A549 (cell line): ENCODE measurements around the gene ZSCAN9. TPM values are rescaled to one million over a fixed set of nuclear protein-coding genes. Genes with fewer than 3 reads are reported as not detected.

ENCODE experiments used
- ATAC-seq, 2 experiments: fragments of 200-7000 bp in 1 of 2; fragments of >200 bp in 1 of 2; cut with Nextera tagmentation in 1 of 2; cut with Tn5 transposase in 1 of 2; 3 replicates each; pipeline versions ENCODE4 v1.8.0 to v1.9.1; 2018 to 2020; ENCODE audit warnings: mild to moderate bottlenecking in 1 of 2, moderate library complexity in 1 of 2
- CTCF ChIA-PET: fragments of 300-600 bp; sonication (Branson Sonifier 250); formaldehyde crosslinking; extraction: SDS; loops from one replicate; lab custom pipeline; 2021; ENCODE audit warnings: antibody characterized with exemption, inconsistent platforms; lab: Yijun Ruan, JAX
- POLR2A ChIA-PET: fragments of 350-600 bp; formaldehyde crosslinking; extraction: SDS; loops from one replicate; lab custom pipeline; 2021; ENCODE audit warnings: antibody characterized with exemption, inconsistent platforms; lab: Yijun Ruan, JAX
- DNase-seq, 2 experiments: peaks; one replicate each; pipeline versions ENCODE4 v3.0.0 to v3.0.0-alpha.2; 2011 to 2016; ENCODE audit warnings: low read depth in 1 of 2, low spot score in 1 of 2
- FAIRE-seq: peaks from 2 replicates; lab custom pipeline; 2011; peaks lifted over from hg19 to GRCh38; lab: Jason Lieb, UNC
- H3K27ac ChIP-seq, 2 experiments: fragments of >200 bp; sonication (Bioruptor Twin); formaldehyde crosslinking; 3 replicates each; pipeline ENCODE4 v1.5.1; 2016 to 2017
- H3K4me1 ChIP-seq: fragments of >200 bp; sonication (Bioruptor Twin); formaldehyde crosslinking; 3 replicates; pipeline ENCODE4 v1.6.1; 2016
- H3K4me2 ChIP-seq: fragments of >200 bp; sonication (Bioruptor Twin); formaldehyde crosslinking; 3 replicates; pipeline ENCODE4 v1.6.1; 2016
- H3K4me3 ChIP-seq: fragments of >200 bp; sonication (Bioruptor Twin); formaldehyde crosslinking; 3 replicates; pipeline ENCODE4 v1.5.1; 2016
- H3K9me3 ChIP-seq: fragments of >200 bp; sonication (Bioruptor Twin); formaldehyde crosslinking; 3 replicates; pipeline ENCODE4 v1.6.1; 2016
- BHLHE40 ChIP-seq: IDR thresholded peaks from 2 replicates; pipeline ENCODE4 v1.6.1; 2012; ENCODE audit warnings: low read depth, low read length, inconsistent platforms
- CBX2 ChIP-seq: fragments of 200-600 bp; sonication (generic); IDR thresholded peaks from 2 replicates; pipeline ENCODE4 v1.6.1; 2016; ENCODE audit warnings: low read depth, mild to moderate bottlenecking, borderline replicate concordance
- EP300 ChIP-seq, 2 experiments: fragments of >200 bp; sonication (Bioruptor Twin); formaldehyde crosslinking; IDR thresholded peaks; 2 replicates in 1 of 2; 3 replicates in 1 of 2; pipeline ENCODE4 v1.6.1; 2016 to 2017
- ESRRA ChIP-seq: fragments of 150-350 bp; IDR thresholded peaks from 2 replicates; pipeline ENCODE4 v1.6.1; 2014; ENCODE audit warnings: mild to moderate bottlenecking, low read length, borderline replicate concordance
- FOXS1 ChIP-seq: fragments of 250-450 bp; sonication (Bioruptor Pico); IDR thresholded peaks from 2 replicates; pipeline ENCODE4 v1.5.0; 2020; ENCODE audit warnings: mild to moderate bottlenecking, moderate library complexity
- HDAC2 ChIP-seq: fragments of 200-600 bp; sonication (generic); IDR thresholded peaks from 2 replicates; pipeline ENCODE4 v1.6.1; 2016
- HEYL ChIP-seq: fragments of 250-450 bp; sonication (Bioruptor Pico); IDR thresholded peaks from 2 replicates; pipeline ENCODE4 v1.8.0; 2021; ENCODE audit warnings: mild to moderate bottlenecking, moderate library complexity
- HOXA7 ChIP-seq: fragments of 250-450 bp; sonication (Bioruptor Pico); IDR thresholded peaks from 2 replicates; pipeline ENCODE4 v1.5.0; 2020; ENCODE audit warnings: mild to moderate bottlenecking, moderate library complexity
- HOXB5 ChIP-seq: fragments of 250-450 bp; sonication (Bioruptor Pico); IDR thresholded peaks from 2 replicates; pipeline ENCODE4 v1.5.0; 2020; ENCODE audit warnings: mild to moderate bottlenecking, moderate library complexity
- JUN ChIP-seq, 2 experiments: fragments of >200 bp; sonication (Bioruptor Twin); formaldehyde crosslinking; IDR thresholded peaks; 2 replicates in 1 of 2; 3 replicates in 1 of 2; pipeline ENCODE4 v1.6.1; 2016 to 2017
- MAZ ChIP-seq: fragments of 150-350 bp; IDR thresholded peaks from 2 replicates; pipeline ENCODE4 v1.6.1; 2014; ENCODE audit warnings: antibody characterized with exemption, low read depth, low read length, borderline replicate concordance
- NR3C1 ChIP-seq: fragments of >200 bp; sonication (Bioruptor Twin); formaldehyde crosslinking; IDR thresholded peaks from 3 replicates; pipeline ENCODE4 v1.6.1; 2017
- POLR2AphosphoS2 ChIP-seq: conservative IDR thresholded peaks from 2 replicates; pipeline ENCODE4 v1.6.1; 2012; ENCODE audit warnings: low read length, improper control_type of control experiment, inconsistent platforms
- RCOR1 ChIP-seq: fragments of 150-350 bp; IDR thresholded peaks from 2 replicates; pipeline ENCODE4 v1.6.1; 2014; ENCODE audit warnings: antibody characterized with exemption, low read length, low read depth
- RNF2 ChIP-seq: fragments of 200-600 bp; sonication (generic); IDR thresholded peaks from 2 replicates; pipeline ENCODE4 v1.6.1; 2016; ENCODE audit warnings: low read depth, mild to moderate bottlenecking, antibody characterized with exemption, moderate library complexity, borderline replicate concordance
- SMC3 ChIP-seq: fragments of >200 bp; sonication (Bioruptor Twin); formaldehyde crosslinking; IDR thresholded peaks from 3 replicates; pipeline ENCODE4 v1.6.1; 2018; ENCODE audit warnings: inconsistent platforms
- SREBF2 ChIP-seq: fragments of 450-650 bp; IDR thresholded peaks from 2 replicates; pipeline ENCODE4 v1.6.1; 2014; ENCODE audit warnings: mild to moderate bottlenecking, moderate library complexity
- ZFP36 ChIP-seq: fragments of 450-650 bp; IDR thresholded peaks from 2 replicates; pipeline ENCODE4 v1.6.1; 2014; ENCODE audit warnings: borderline replicate concordance; ENCODE audit not compliant: partially characterized antibody
- WGBS: methylation state at CpG from one replicate; pipeline ENCODE4 v1.1.6; 2017; ENCODE audit errors: missing lambda C conversion rate; 5-methylcytosine and 5-hydroxymethylcytosine counted together
- polyA plus RNA-seq, 4 experiments: library from polyadenylated mRNA; depleted of rRNA in 3 of 4; stranded (reverse); fragments of >200 nt; fragmentation: RNase III in 1 of 4; extraction: RNeasy Plus Mini Kit Qiagen cat#74134 plus additional on column Dnase treatment in 1 of 4; gene quantifications; 2 replicates in 3 of 4; 3 replicates in 1 of 4; pipeline ENCODE4 v1.2.3, GENCODE V29; 2011 to 2017
- TF ChIP-seq, protein P1 (sequence below): IDR thresholded peaks from 2 replicates; pipeline ENCODE4 v1.6.1; 2012; ENCODE audit warnings: low read depth, borderline replicate concordance
- TF ChIP-seq, protein P2 (sequence below): fragments of >200 bp; sonication (Bioruptor Twin); formaldehyde crosslinking; IDR thresholded peaks from 3 replicates; pipeline ENCODE4 v1.6.1; 2016
- TF ChIP-seq, protein P3 (sequence below): fragments of >200 bp; sonication (Bioruptor Twin); formaldehyde crosslinking; IDR thresholded peaks from 3 replicates; pipeline ENCODE4 v1.5.1; 2016
- TF ChIP-seq, protein P4 (sequence below): IDR thresholded peaks from 2 replicates; pipeline ENCODE4 v1.6.1; 2012
- TF ChIP-seq, protein P5 (sequence below): fragments of 250-450 bp; sonication (Bioruptor Pico); IDR thresholded peaks from 2 replicates; pipeline ENCODE4 v1.5.0; 2020; ENCODE audit warnings: low read depth, mild to moderate bottlenecking, moderate library complexity
- TF ChIP-seq, protein P6 (sequence below): fragments of 150-350 bp; IDR thresholded peaks from 2 replicates; pipeline ENCODE4 v1.6.1; 2014; ENCODE audit warnings: low read depth, mild to moderate bottlenecking, low read length
- TF ChIP-seq, protein P7 (sequence below): fragments of >200 bp; sonication (Bioruptor Twin); formaldehyde crosslinking; IDR thresholded peaks from 2 replicates; pipeline ENCODE4 v1.6.1; 2016

ZSCAN9 gene
- polyA plus RNA-seq, 2 of the 4 experiments (the other 2 are of a cell fraction) = 7.7 to 16.2 TPM

DNA sequence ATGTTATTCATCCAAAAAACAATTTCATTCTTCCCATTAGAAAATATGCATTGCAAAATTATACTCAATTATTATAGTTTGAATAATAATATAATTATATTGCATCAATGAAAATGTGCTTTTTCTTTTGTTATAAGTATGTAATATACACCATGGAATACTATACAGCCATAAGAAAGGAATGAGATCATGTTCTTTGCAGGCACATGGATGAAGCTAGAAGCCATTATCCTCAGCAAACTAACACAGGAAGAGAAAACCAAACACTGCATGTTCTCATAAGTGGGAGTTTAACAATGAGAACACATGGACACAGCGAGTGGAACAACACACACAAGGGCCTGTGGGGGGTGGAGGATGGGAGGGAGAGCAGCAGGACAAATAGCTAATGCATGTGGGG is 32.0 kb downstream of the ZSCAN9 start:
- no peak overlapping the region for H3K4me2 ChIP-seq
- no CpG with 5 or more reads among the region's 1 CpG for WGBS
- POLR2A ChIA-PET = no interaction called here
- H3K27ac ChIP-seq = no peak overlapping the region
- H3K9me3 ChIP-seq = no peaks in the 10 kb centered on the region
- TF ChIP-seq SREBF2 (no peak), ESRRA (no peak), HDAC2 (no peak), RCOR1 (no peak), ZFP36 (no peak), CBX2 (no peak), SMC3 (no peak), HOXA7 (CRISPR knock-in tag) (no peak), JUN (IDR thresholded peaks at IDR 0.05) (no peak), BHLHE40 (no peak), NR3C1 (no peak), HOXB5 (CRISPR knock-in tag) (no peak), POLR2AphosphoS2 (no peak)
- TF ChIP-seq, protein P1, sequence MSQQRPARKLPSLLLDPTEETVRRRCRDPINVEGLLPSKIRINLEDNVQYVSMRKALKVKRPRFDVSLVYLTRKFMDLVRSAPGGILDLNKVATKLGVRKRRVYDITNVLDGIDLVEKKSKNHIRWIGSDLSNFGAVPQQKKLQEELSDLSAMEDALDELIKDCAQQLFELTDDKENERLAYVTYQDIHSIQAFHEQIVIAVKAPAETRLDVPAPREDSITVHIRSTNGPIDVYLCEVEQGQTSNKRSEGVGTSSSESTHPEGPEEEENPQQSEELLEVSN = no peak
- TF ChIP-seq, protein P2, sequence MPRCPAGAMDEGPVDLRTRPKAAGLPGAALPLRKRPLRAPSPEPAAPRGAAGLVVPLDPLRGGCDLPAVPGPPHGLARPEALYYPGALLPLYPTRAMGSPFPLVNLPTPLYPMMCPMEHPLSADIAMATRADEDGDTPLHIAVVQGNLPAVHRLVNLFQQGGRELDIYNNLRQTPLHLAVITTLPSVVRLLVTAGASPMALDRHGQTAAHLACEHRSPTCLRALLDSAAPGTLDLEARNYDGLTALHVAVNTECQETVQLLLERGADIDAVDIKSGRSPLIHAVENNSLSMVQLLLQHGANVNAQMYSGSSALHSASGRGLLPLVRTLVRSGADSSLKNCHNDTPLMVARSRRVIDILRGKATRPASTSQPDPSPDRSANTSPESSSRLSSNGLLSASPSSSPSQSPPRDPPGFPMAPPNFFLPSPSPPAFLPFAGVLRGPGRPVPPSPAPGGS = no peak
- TF ChIP-seq, protein P3, sequence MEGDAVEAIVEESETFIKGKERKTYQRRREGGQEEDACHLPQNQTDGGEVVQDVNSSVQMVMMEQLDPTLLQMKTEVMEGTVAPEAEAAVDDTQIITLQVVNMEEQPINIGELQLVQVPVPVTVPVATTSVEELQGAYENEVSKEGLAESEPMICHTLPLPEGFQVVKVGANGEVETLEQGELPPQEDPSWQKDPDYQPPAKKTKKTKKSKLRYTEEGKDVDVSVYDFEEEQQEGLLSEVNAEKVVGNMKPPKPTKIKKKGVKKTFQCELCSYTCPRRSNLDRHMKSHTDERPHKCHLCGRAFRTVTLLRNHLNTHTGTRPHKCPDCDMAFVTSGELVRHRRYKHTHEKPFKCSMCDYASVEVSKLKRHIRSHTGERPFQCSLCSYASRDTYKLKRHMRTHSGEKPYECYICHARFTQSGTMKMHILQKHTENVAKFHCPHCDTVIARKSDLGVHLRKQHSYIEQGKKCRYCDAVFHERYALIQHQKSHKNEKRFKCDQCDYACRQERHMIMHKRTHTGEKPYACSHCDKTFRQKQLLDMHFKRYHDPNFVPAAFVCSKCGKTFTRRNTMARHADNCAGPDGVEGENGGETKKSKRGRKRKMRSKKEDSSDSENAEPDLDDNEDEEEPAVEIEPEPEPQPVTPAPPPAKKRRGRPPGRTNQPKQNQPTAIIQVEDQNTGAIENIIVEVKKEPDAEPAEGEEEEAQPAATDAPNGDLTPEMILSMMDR = no peak
- TF ChIP-seq, protein P4, sequence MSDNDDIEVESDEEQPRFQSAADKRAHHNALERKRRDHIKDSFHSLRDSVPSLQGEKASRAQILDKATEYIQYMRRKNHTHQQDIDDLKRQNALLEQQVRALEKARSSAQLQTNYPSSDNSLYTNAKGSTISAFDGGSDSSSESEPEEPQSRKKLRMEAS = no peak
- TF ChIP-seq, protein P5, sequence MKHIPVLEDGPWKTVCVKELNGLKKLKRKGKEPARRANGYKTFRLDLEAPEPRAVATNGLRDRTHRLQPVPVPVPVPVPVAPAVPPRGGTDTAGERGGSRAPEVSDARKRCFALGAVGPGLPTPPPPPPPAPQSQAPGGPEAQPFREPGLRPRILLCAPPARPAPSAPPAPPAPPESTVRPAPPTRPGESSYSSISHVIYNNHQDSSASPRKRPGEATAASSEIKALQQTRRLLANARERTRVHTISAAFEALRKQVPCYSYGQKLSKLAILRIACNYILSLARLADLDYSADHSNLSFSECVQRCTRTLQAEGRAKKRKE (CRISPR knock-in tag) = no peak
- TF ChIP-seq, protein P6, sequence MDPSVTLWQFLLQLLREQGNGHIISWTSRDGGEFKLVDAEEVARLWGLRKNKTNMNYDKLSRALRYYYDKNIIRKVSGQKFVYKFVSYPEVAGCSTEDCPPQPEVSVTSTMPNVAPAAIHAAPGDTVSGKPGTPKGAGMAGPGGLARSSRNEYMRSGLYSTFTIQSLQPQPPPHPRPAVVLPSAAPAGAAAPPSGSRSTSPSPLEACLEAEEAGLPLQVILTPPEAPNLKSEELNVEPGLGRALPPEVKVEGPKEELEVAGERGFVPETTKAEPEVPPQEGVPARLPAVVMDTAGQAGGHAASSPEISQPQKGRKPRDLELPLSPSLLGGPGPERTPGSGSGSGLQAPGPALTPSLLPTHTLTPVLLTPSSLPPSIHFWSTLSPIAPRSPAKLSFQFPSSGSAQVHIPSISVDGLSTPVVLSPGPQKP = no peak
- DNase-seq (no peak), FAIRE-seq (no peak), ATAC-seq (no peak)
- no peak overlapping the region for H3K4me3 ChIP-seq
- H3K4me1 ChIP-seq = peaks cover 5% of the 10 kb centered on the region; the same call in 1 of the 3 replicates
- CTCF ChIA-PET = no interaction called here

DNA sequence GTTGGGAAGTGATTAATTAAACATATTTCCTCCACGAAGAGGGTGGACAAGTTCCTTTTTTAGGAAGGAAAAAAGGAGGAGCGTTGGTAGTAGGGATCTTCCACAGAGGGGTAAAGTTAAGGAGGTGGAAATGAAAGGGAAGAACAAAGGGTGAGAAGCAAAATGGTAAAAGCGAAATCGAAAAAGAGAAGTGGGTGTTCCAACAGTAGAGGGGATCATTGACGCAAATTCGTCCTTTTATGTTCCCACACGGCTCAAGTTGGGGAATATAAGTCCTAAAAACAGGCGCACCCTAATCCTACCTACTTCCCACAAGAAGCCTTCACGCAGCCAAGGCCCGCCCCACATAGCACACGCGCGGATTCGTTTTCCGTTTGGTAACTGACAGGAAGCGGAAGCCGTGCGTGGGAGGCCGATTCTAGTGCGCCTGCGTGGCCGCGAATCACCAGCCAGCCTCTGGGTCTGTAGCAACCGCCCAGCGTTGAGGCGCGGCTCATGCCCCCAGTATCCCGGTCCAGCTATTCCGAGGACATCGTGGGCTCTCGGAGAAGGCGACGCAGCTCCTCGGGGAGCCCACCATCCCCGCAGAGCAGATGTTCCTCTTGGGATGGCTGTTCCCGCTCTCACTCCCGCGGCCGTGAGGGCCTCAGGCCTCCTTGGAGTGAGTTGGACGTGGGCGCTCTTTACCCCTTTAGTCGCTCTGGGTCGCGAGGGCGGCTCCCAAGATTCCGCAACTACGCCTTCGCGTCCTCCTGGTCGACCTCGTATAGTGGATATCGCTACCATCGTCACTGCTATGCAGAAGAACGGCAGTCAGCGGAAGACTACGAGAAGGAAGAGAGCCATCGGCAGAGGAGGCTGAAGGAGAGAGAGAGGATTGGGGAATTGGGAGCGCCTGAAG is 34.1 kb downstream of the ZSCAN9 start, which contains the start of gene NKAPL:
Gene NKAPL, plus strand, starts transcription at position 421 of the 901 bp plus-strand sequence. Its CDS starts 75 bp downstream, at position 496.
- Histone ChIP-seq H3K4me2 (no peak within 1 kb of the TSS), H3K27ac (no peak within 1 kb of the TSS)
- CTCF ChIA-PET = no interaction called here
- no peak for FAIRE-seq
- no peak for DNase-seq
- ATAC-seq = no peak
- TF ChIP-seq RNF2 (no peak), MAZ (no peak), HEYL (CRISPR knock-in tag) (no peak), POLR2AphosphoS2 (no peak), FOXS1 (no peak), EP300 (IDR thresholded peaks at IDR 0.05) (no peak), HDAC2 (no peak)
- TF ChIP-seq, protein P2 = no peak
- TF ChIP-seq, protein P7, sequence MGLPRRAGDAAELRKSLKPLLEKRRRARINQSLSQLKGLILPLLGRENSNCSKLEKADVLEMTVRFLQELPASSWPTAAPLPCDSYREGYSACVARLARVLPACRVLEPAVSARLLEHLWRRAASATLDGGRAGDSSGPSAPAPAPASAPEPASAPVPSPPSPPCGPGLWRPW = no peak
- TF ChIP-seq, all 56 proteins: peak for 0
- 87% methylated on average over 50 of the region's 58 CpGs for WGBS
- POLR2A ChIA-PET = interaction anchor here (1.0 kb wide), 1 partner anchor 8 kb away, joined by 3 read pairs; no protein-coding TSS in a partner anchor
- H3K9me3 ChIP-seq = no peaks in the 10 kb centered on the region
- H3K4me3 ChIP-seq = no peak within 1 kb of the TSS
- no peaks in the 10 kb centered on the region for H3K4me1 ChIP-seq
